ENCODE results near the gene HOXA6. TPM values are rescaled to one million over a fixed set of nuclear protein-coding genes. Genes with fewer than 3 reads are reported as not detected.

Gene HOXA6
- total and polyA plus RNA-seq, 9 donors, result 4.2 to 10.5 (median 5.6) TPM

GRCh38 chr7:27172823-27173510 lies 25.4 kb upstream of the HOXA6 start:
- peak overlapping the region; percentile 72 for H3K4me3 ChIP-seq (ENCODE audit: low read length)
- peaks cover 15% of the 10 kb centered on the region for H3K36me3 ChIP-seq (ENCODE audit: control insufficient read depth, insufficient read depth, low read length)
- no peaks in the 10 kb centered on the region for H3K9me3 ChIP-seq (replicated peaks; ENCODE audit: control insufficient read depth, low read depth, low read length)
- peaks cover 66% of the 10 kb centered on the region for H3K4me1 ChIP-seq (ENCODE audit: control insufficient read depth, insufficient read depth, low read length)
- peaks cover 74% of the 10 kb centered on the region for H3K27me3 ChIP-seq (ENCODE audit: control insufficient read depth, insufficient read depth, low read length)
- peak overlapping the region; percentile 98 for H3K27ac ChIP-seq (ENCODE audit: low read length)
- WGBS (ENCODE audit: insufficient coverage), result 1% methylated on average over 57 of the region's 58 CpGs
- peak; percentile 87 for DNase-seq

GRCh38 chr7:27172315-27172774 lies 24.8 kb upstream of the HOXA6 start:
- DNase-seq, result no peak
- Histone ChIP-seq H3K4me3 (ENCODE audit: low read length) (peak overlapping the region; percentile 72), H3K36me3 (ENCODE audit: control insufficient read depth, insufficient read depth, low read length) (peaks cover 15% of the 10 kb centered on the region), H3K4me1 (ENCODE audit: control insufficient read depth, insufficient read depth, low read length) (peaks cover 65% of the 10 kb centered on the region), H3K27ac (ENCODE audit: low read length) (peak overlapping the region; percentile 98), H3K27me3 (ENCODE audit: control insufficient read depth, insufficient read depth, low read length) (peaks cover 76% of the 10 kb centered on the region), H3K9me3 (replicated peaks; ENCODE audit: control insufficient read depth, low read depth, low read length) (no peaks in the 10 kb centered on the region)
- 4% methylated on average over 9 of the region's 10 CpGs for WGBS (ENCODE audit: insufficient coverage)

- DNase-seq, result peak; percentile 70
- Histone ChIP-seq H3K4me1 (ENCODE audit: control insufficient read depth, insufficient read depth, low read length) (peaks cover 65% of the 10 kb centered on the region), H3K36me3 (ENCODE audit: control insufficient read depth, insufficient read depth, low read length) (peaks cover 15% of the 10 kb centered on the region), H3K4me3 (ENCODE audit: low read length) (peak overlapping the region; percentile 72), H3K27me3 (ENCODE audit: control insufficient read depth, insufficient read depth, low read length) (peaks cover 76% of the 10 kb centered on the region), H3K27ac (ENCODE audit: low read length) (peak overlapping the region; percentile 98), H3K9me3 (replicated peaks; ENCODE audit: control insufficient read depth, low read depth, low read length) (no peaks in the 10 kb centered on the region)
- 4% methylated on average over 25 of the region's 30 CpGs for WGBS (ENCODE audit: insufficient coverage)
Observed at GRCh38 chr7:27171637-27172314, 24.2 kb upstream of the HOXA6 start.

GRCh38 chr7:27171325-27171636 lies 23.7 kb upstream of the HOXA6 start:
- Histone ChIP-seq H3K9me3 (replicated peaks; ENCODE audit: control insufficient read depth, low read depth, low read length) (no peaks in the 10 kb centered on the region), H3K36me3 (ENCODE audit: control insufficient read depth, insufficient read depth, low read length) (peaks cover 15% of the 10 kb centered on the region), H3K27me3 (ENCODE audit: control insufficient read depth, insufficient read depth, low read length) (peaks cover 78% of the 10 kb centered on the region), H3K4me3 (ENCODE audit: low read length) (peak overlapping the region; percentile 72), H3K4me1 (ENCODE audit: control insufficient read depth, insufficient read depth, low read length) (peaks cover 66% of the 10 kb centered on the region), H3K27ac (ENCODE audit: low read length) (peak overlapping the region; percentile 98)
- WGBS (ENCODE audit: insufficient coverage), result 5% methylated on average over 6 of the region's 8 CpGs
- no peak for DNase-seq

GRCh38 chr7:27170426-27171324 lies 23.1 kb upstream of the HOXA6 start:
- H3K4me3 ChIP-seq (ENCODE audit: low read length), result peak overlapping the region; percentile 72
- WGBS (ENCODE audit: insufficient coverage), result no CpG with 5 or more reads among the region's 11 CpGs
- no peak for DNase-seq

GRCh38 chr7:27169658-27170425 lies 22.3 kb upstream of the HOXA6 start:
- Histone ChIP-seq H3K4me1 (ENCODE audit: control insufficient read depth, insufficient read depth, low read length) (peaks cover 60% of the 10 kb centered on the region), H3K27me3 (ENCODE audit: control insufficient read depth, insufficient read depth, low read length) (peaks cover 73% of the 10 kb centered on the region)

More at GRCh38 chr7:27170426-27171324, 23.1 kb upstream of the HOXA6 start:
- Histone ChIP-seq H3K4me1 (ENCODE audit: control insufficient read depth, insufficient read depth, low read length) (peaks cover 66% of the 10 kb centered on the region), H3K27me3 (ENCODE audit: control insufficient read depth, insufficient read depth, low read length) (peaks cover 78% of the 10 kb centered on the region), H3K27ac (ENCODE audit: low read length) (peak overlapping the region; percentile 98), H3K9me3 (replicated peaks; ENCODE audit: control insufficient read depth, low read depth, low read length) (no peaks in the 10 kb centered on the region), H3K36me3 (ENCODE audit: control insufficient read depth, insufficient read depth, low read length) (peaks cover 15% of the 10 kb centered on the region)

GRCh38 chr7:27168265-27168947 lies 20.8 kb upstream of the HOXA6 start:
- H3K36me3 ChIP-seq (ENCODE audit: control insufficient read depth, insufficient read depth, low read length), result peaks cover 15% of the 10 kb centered on the region
- WGBS (ENCODE audit: insufficient coverage), result 3% methylated on average over 20 of the region's 25 CpGs
- peak overlapping the region; percentile 98 for H3K27ac ChIP-seq (ENCODE audit: low read length)
- H3K4me1 ChIP-seq (ENCODE audit: control insufficient read depth, insufficient read depth, low read length), result peaks cover 59% of the 10 kb centered on the region
- H3K9me3 ChIP-seq (replicated peaks; ENCODE audit: control insufficient read depth, low read depth, low read length), result no peaks in the 10 kb centered on the region
- H3K4me3 ChIP-seq (ENCODE audit: low read length), result peak overlapping the region; percentile 72
- peaks cover 75% of the 10 kb centered on the region for H3K27me3 ChIP-seq (ENCODE audit: control insufficient read depth, insufficient read depth, low read length)
- peak; percentile 91 for DNase-seq

More at GRCh38 chr7:27169658-27170425, 22.3 kb upstream of the HOXA6 start:
- H3K9me3 ChIP-seq (replicated peaks; ENCODE audit: control insufficient read depth, low read depth, low read length), result no peaks in the 10 kb centered on the region
- under 1% methylated on average over 24 of the region's 46 CpGs for WGBS (ENCODE audit: insufficient coverage)
- H3K27ac ChIP-seq (ENCODE audit: low read length), result peak overlapping the region; percentile 98
- peak; percentile 71 for DNase-seq
- H3K4me3 ChIP-seq (ENCODE audit: low read length), result peak overlapping the region; percentile 72
- peaks cover 15% of the 10 kb centered on the region for H3K36me3 ChIP-seq (ENCODE audit: control insufficient read depth, insufficient read depth, low read length)

- 21% methylated on average over 2 of the region's 4 CpGs for WGBS (ENCODE audit: insufficient coverage)
- no peaks in the 10 kb centered on the region for H3K9me3 ChIP-seq (replicated peaks; ENCODE audit: control insufficient read depth, low read depth, low read length)
- H3K4me1 ChIP-seq (ENCODE audit: control insufficient read depth, insufficient read depth, low read length), result peaks cover 59% of the 10 kb centered on the region
Observed at GRCh38 chr7:27167916-27168264, 20.3 kb upstream of the HOXA6 start.

More at GRCh38 chr7:27167916-27168264, 20.3 kb upstream of the HOXA6 start:
- H3K27me3 ChIP-seq (ENCODE audit: control insufficient read depth, insufficient read depth, low read length), result peaks cover 74% of the 10 kb centered on the region
- H3K27ac ChIP-seq (ENCODE audit: low read length), result peak overlapping the region; percentile 98
- H3K4me3 ChIP-seq (ENCODE audit: low read length), result peak overlapping the region; percentile 72
- DNase-seq, result peak; percentile 59
- peaks cover 18% of the 10 kb centered on the region for H3K36me3 ChIP-seq (ENCODE audit: control insufficient read depth, insufficient read depth, low read length)
